ENCODE measurements around the gene PLA2G2C.

DNA sequence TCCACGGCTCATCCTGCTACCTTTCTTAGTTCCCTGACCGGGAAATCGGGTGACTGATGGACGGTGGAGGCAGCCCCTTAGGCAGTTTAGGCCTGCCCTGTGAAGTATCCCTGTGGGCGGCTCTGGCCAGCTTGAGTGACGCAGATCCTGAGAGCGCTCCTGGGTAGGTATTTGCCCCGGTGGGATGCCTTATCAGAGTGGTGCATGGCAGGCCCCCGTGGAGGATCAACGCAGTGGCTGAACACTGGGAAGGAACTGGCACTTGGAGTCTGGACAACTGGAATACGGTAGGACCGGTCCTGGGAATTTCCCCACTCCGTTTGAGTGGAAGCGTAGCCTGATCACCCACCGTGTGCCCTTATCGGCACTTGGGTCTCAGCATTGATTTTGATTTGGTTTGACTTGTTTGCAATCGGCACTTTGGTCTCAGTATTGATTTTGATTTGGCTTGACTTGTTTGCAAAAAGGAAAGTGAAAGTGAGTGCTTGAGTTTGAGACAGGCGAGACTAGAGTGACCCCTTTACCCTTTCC lies 32.0 kb downstream of the PLA2G2C start:
- no peak for TF ChIP-seq EZH2 (IDR thresholded peaks at IDR 0.05; ENCODE audit: borderline replicate concordance, low read depth, low read length, poor library complexity, severe bottlenecking)
- TF ChIP-seq, protein P1, sequence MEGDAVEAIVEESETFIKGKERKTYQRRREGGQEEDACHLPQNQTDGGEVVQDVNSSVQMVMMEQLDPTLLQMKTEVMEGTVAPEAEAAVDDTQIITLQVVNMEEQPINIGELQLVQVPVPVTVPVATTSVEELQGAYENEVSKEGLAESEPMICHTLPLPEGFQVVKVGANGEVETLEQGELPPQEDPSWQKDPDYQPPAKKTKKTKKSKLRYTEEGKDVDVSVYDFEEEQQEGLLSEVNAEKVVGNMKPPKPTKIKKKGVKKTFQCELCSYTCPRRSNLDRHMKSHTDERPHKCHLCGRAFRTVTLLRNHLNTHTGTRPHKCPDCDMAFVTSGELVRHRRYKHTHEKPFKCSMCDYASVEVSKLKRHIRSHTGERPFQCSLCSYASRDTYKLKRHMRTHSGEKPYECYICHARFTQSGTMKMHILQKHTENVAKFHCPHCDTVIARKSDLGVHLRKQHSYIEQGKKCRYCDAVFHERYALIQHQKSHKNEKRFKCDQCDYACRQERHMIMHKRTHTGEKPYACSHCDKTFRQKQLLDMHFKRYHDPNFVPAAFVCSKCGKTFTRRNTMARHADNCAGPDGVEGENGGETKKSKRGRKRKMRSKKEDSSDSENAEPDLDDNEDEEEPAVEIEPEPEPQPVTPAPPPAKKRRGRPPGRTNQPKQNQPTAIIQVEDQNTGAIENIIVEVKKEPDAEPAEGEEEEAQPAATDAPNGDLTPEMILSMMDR (conservative IDR thresholded peaks at IDR 0.05; ENCODE audit: low read depth, low read length): no peak
